HG02938 (cell line): ENCODE results near the gene AARSD1.
"Not testable (repeated sequence)": the region's sequence is repeated elsewhere in the genome, so short reads cannot be mapped to it uniquely, and the experiment has no call there.

Experiments used
- ATAC-seq: cut with Tn5 transposase; IDR thresholded peaks from one replicate; pipeline ENCODE4 v1.9.1; 2021; ENCODE audit warnings: mild to moderate bottlenecking, moderate library complexity; ENCODE audit not compliant: unreplicated experiment

The AARSD1 gene, protein sequence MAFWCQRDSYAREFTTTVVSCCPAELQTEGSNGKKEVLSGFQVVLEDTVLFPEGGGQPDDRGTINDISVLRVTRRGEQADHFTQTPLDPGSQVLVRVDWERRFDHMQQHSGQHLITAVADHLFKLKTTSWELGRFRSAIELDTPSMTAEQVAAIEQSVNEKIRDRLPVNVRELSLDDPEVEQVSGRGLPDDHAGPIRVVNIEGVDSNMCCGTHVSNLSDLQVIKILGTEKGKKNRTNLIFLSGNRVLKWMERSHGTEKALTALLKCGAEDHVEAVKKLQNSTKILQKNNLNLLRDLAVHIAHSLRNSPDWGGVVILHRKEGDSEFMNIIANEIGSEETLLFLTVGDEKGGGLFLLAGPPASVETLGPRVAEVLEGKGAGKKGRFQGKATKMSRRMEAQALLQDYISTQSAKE

DNA sequence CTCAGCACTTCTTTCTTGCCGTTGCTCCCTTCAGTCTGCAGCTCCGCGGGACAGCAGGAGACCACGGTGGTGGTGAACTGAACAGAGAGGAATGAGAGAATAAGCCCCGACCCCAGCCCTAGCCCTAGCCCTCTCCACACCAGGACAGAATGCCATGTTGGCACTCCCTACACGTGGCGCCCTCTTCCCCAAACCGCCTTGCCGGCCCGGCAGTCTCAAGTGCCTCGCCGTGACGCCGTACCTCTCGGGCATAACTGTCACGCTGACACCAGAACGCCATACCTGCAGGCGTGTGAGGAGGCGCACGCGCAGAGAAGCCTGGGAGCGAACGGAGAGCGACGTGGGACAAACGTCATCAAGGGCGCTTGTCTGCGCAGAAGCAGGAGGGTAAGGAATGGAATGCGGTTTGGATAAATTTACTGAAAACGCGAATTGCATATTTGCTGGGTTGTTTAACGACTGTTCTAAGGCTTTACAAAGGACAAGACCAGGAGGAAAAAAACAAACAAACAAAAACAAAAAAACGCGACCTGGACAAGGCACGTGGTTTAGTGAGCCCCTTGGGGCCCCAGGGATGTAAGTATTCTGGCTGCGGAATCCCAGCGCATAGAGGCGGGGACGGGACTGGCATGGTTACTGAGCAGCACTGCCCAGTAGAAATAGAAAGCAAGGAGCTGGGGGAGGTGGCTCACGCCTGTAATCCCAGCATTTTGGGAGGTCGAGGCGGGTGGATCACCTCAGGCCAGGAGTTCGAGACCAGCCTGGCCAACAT is at the start of gene AARSD1:
Gene AARSD1, minus strand, starts transcription at position 294 of the 772 bp plus-strand sequence. Its CDS starts 14 bp downstream, at position 280.
- peak; percentile 75 for ATAC-seq

DNA sequence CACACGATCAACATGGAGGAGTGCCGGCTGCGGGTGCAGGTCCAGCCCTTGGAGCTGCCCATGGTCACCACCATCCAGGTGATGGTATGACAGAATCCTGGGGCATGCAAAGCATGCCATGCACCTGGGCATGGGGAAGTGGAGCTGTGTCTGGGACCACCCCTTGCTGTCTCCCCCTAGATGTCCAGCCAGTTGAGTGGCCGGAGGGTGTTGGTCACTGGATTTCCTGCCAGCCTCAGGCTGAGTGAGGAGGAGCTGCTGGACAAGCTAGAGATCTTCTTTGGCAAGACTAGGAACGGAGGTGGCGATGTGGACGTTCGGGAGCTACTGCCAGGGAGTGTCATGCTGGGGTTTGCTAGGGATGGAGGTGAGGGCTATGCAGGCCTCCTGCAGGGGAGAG is 49.0 kb upstream of the AARSD1 start:
- no peak for ATAC-seq

DNA sequence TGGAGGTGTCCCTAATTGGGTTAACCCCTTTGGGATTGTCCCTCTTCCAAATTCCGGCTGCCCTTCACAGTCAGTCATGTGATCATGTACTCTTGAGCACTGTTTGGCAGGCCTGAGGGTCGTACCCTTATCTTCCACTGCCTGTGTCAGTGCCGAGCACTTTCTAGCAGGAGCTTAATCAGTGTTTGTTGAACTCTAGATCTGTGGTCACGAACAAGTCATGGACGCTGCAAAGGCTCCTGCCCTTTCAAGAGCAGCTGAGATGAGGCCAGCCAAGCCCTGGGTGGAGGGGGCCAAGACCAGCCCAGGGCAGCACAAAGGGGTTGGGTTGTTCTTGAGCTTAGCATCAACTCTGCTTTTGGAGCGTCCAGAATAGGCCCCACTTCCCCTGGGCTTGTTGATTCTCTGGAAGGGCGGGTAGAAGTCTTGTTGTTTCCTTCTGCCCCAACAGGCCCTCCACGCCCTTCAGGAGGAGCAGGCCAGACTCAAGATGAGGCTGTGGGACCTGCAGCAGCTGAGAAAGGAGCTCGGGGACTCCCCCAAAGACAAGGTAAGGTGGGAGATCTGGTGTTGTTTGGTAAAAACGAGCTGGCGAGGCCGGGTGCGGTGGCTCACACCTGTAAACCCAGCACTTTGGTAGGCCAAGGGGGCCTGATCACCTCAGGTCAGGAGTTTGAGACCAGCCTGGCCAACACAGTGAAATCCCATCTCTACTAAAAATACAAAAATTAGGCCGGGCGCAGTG is 47.6 kb upstream of the AARSD1 start:
- ATAC-seq = no peak

- ATAC-seq = no peak
Observed at GRCh38 chr17:43010667-43011308, 46.5 kb upstream of the AARSD1 start.

DNA sequence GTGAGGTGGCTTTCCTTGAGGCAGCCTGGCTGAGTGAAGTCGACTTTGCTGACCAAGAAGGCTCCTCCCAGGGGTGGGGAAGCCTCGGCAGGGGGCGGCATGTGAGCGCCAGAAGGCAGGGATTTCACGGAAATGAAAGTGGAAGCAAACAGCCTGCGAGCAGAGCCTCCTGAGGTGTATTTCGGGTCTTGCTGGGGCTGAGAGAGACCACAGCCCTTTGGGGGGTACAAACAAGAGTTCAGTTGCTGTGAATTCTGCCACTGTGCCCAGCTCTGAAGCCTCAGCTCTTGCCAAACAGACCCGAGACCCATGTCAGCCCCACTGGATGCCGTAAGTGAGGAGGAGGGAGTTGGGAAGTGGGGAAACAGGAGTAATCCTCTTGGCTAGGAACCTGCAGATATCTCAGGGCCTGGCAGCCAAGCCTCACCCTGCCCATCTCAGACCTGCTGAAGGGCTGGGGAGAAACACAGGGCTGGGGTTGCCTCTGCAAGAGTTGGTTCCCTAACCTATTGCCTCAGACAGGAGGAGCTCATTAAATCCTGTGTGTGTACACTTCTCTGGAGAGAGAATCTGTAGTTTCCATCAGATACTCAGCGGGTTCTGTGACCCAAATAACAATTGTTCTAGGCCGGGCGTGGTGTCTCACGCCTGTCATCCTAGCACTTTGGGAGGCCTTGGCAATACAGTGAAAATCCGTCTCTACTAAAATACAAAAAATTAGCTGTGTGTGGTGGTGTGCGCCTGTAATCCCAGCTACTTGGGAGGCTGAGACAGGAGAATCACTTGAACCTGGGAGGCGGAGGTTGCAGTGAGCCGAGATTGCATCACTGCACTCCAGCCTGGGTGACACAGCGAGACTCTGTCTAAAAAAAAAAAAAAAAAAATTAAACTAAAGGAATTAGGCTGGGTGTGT is 42.6 kb upstream of the AARSD1 start, which contains the start of gene IFI35:
Gene IFI35, plus strand, starts transcription at position 146 of the 913 bp plus-strand sequence. Its CDS starts 164 bp downstream, at position 310.
- ATAC-seq = peak; percentile 76

DNA sequence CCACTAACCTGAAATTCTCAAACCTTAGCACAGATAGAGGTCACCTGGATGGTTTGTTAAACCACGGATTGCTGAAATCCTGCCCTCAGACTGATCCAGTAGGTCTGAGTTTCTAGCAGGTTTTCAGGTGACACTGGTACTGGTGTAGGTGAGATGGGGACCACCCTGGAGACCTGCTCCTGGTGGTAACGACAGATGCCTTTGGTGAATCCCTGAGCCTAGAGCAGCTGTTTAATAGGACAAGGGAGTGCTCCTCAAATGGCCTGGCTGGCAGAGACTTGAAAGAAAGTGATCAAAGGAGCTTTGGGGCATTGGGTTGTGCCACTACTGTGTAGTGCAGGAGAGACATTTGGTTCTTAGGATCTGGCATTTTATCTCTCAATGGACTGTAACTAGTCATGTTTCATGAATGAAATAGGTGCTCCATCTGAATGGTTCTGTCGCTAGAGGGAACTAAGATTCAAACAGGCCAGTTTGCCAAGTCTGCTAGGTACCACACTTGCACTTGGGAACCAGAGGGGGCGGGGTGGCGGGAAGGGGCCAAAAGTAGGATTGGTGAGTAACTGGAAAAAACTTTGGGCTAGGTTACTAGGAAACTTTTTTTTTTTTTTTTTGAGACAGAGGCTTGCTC is 39.4 kb upstream of the AARSD1 start:
- no peak for ATAC-seq

- ATAC-seq = not testable (repeated sequence)
Observed at GRCh38 chr17:43000894-43001293, 36.6 kb upstream of the AARSD1 start.

GRCh38 chr17:42999003-42999525 is 34.8 kb upstream of the AARSD1 start:
- ATAC-seq = no peak

DNA sequence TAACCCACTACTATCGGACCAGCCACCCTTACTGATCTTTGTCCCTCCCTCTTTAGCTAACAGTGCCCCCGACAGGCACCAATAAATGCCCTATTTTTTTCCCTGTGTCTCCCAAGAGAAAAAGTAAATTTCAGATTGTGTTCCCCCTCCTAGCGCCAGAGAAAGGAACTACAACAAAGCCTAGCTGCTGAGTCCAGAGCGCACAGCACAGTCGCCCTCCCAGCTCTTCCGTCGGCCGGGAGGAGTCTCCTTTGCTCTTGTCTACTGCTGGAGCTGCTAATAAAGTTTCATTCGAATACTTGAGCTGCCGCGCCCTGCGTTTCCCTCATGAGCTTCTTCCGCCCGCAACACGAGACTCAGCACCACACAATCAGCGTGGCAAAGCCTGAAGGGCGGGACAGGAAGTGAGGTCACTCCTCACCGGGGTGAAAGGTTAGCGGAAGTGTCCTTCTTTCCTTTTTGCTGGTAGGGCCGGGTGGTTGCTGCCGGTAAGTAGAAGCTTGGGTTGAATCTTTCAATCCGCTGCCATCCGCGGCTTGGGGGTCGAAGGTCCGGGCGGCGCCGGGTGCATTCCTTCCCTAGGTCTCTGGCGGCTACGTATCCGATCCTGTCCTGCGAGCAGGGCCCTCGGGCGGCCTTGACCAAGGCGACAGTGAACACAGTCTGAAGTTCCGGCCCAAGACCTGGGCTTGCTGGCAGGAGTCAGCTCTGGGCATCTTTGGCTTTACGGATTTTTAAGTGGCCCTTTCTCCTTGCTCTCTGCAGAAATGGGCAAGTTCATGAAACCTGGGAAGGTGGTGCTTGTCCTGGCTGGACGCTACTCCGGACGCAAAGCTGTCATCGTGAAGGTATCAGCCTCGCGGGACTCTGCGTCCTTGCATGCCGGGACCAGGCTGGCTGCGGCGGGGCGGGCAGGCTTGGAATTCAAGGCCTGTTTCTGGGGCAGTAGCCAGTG is 34.0 kb upstream of the AARSD1 start, which contains the start of gene RPL27:
Gene RPL27, plus strand, starts transcription at position 436 of the 955 bp plus-strand sequence. Its CDS starts 332 bp downstream, at position 768.
- peak; percentile 91 for ATAC-seq

GRCh38 chr17:42997390-42997983 is 33.2 kb upstream of the AARSD1 start:
- no peak for ATAC-seq

DNA sequence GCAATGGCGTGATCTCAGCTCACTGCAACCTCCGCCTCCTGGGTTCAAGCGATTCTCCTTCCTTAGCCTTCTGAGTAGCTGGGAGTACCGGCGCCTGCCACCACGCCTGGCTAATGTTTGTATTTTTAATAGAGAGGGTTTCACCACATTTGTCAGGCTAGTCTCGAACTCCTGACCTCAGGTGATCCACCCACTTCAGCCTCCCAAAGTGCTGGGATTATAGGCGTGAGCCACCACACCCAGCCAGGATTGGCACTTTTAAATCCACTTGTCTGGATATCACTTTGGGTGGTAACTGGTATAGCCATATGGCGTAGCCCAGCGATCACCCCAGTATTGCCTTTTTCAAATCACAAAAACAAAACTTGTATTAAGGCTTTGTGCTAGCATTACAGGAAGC is 29.7 kb upstream of the AARSD1 start:
- ATAC-seq = not testable (repeated sequence)

- ATAC-seq = no peak
Observed at GRCh38 chr17:42992872-42993271, 28.6 kb upstream of the AARSD1 start.

- no peak for ATAC-seq
Observed at GRCh38 chr17:42991471-42991870, 27.2 kb upstream of the AARSD1 start.

DNA sequence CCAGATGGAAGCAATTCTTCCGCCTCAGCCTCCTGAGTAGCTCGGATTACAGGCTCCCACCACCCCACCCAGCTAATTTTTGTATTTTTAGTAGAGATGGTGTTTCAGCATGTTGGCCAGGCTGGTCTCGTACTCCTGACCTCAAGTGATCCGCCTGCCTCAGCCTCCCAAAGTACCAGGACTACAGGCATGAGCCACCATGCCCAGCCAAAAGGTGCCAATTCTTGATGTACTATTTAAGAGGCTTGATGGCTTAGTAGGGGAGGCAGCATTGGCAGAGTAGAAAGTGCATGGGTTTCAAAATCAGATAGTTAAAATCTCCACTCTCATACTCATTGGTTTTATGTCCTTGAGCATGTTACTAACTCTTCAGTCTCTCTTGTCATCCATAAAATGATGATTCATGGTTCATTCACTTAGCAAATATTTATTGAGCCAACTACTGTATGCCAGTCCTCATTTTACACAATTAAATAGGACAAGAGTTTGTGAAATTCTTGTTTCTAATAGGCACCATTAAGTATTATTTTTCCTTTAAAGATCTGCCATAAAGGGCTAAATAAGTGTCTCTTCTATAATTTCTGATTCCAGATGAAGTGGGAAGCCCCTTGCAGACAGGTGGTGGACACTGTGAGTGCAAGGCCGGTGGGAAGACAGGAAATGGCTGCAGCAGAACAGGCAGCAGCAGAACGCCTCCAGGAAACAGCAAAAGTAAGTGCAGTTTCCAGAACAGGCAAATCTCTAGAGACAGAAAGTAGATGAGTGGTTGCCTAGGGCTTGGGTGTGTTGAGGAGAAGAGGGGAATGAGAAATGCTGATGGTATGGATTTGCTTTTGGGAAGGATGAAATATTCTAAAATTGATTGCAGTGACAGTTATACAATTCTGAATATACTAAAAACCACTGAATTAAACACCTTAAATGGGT is 25.7 kb upstream of the AARSD1 start:
- no peak for ATAC-seq

DNA sequence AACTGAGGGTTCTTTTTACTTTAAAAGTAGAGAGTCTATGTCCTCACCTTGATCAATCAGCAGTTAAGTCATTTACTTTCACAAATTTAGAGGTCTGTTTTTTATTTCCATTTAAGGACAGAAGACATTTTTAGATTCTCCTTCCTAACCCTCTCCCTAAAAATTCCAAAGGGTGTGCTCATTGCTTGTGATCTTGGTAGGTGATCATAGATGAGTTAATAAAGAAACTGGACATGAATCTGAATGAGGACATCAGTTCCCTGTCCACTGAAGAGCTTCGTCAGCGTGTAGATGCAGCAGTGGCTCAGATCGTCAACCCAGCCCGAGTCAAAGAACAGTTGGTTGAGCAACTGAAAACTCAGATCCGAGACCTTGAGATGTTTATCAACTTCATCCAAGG is 24.9 kb upstream of the AARSD1 start:
- no peak for ATAC-seq

DNA sequence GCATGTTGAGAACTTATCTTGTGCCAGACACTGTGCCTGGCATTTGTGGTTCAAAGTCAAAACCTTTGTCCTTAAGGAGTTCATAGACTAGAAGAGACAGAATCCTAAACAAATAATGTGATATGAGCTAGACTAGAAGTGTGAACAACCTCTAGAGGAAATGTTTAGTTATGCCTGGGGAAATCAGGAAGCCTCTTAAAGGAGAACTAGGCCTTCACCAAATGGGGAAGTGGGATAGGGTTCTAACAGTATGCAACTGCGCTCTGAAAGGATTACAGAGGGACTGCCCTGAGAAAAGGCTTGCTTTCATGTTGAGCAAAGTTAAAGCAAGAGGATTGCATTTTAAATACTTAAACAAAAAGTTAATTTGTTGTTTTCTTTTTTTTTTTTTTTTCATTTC is 21.0 kb upstream of the AARSD1 start:
- no peak for ATAC-seq
